GM23248 (cell line): ENCODE results near the gene IRF6.

ENCODE experiments used
- EZH2 ChIP-seq: fragments of 200-600 bp; sonication (generic); IDR thresholded peaks from 2 replicates; pipeline ENCODE4 v1.6.1; 2018; ENCODE audit warnings: antibody characterized with exemption, mild to moderate bottlenecking; ENCODE audit not compliant: insufficient read depth, poor library complexity, severe bottlenecking
- EZH2phosphoT487 ChIP-seq: fragments of 200-600 bp; sonication (generic); IDR thresholded peaks from 2 replicates; pipeline ENCODE4 v1.6.1; 2018; ENCODE audit warnings: antibody characterized with exemption, moderate library complexity, mild to moderate bottlenecking, low read depth; ENCODE audit not compliant: insufficient read depth

- TF ChIP-seq EZH2, result no peak
- TF ChIP-seq EZH2phosphoT487, result no peak
Measured at GRCh38 chr1:209759829-209760359, 46.0 kb downstream of the IRF6 start.
